Umbilical cord (tissue), 2 donors: ENCODE measurements around the gene G6PD. TPM values are rescaled to one million over a fixed set of nuclear protein-coding genes. Genes with fewer than 3 reads are reported as not detected.

Experiments
- DNase-seq: peaks from one replicate; pipeline ENCODE4 v3.0.0-alpha.2; 2015; ENCODE audit warnings: low spot score
- total RNA-seq: library from RNA; depleted of rRNA; stranded (reverse); fragments of >200 nt; gene quantifications from one replicate; pipeline ENCODE4 v1.2.3, GENCODE V29; 2014; ENCODE audit warnings: low replicate concordance; ENCODE audit not compliant: insufficient read depth

G6PD gene
- total RNA-seq, 1 donor from 2014 or later: 12.3 TPM

DNA sequence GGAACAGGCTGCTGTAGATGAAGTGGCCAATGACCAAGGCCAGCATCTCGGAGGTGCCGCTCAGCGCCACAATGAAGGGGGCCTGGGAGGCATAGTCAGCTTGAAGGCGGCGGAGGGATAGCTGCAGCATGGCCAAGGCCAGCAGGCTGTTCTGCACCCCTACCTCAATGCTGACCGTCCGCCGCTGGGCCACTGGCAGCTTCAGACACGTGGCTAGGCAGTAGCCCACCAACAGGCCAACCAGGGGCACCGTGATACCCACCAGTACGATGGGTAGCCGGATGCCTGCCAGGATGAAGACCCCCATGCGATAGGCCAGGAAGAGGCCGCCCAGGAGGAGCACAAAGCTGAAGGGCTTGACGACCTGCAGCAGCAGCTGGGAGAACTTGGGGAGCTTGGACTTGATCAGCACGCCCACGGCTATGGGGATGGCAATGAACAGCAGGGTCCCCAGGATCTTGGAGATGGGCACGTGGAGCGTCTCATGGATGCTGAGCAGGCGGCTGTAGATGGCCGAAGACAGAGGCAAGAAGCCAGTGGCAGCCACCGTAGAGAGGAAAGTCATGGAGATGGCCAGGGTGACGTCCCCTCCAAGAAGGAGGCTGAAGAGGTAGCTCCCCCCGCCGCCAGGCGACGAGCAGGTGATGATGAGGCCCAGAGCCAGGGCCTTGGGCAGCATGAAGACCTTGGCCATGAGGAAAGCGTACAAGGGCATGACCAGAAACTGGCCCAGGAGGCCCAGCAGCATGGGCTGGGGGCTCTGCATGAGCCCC is 58.9 kb downstream of the G6PD start:
- DNase-seq: no peak

DNA sequence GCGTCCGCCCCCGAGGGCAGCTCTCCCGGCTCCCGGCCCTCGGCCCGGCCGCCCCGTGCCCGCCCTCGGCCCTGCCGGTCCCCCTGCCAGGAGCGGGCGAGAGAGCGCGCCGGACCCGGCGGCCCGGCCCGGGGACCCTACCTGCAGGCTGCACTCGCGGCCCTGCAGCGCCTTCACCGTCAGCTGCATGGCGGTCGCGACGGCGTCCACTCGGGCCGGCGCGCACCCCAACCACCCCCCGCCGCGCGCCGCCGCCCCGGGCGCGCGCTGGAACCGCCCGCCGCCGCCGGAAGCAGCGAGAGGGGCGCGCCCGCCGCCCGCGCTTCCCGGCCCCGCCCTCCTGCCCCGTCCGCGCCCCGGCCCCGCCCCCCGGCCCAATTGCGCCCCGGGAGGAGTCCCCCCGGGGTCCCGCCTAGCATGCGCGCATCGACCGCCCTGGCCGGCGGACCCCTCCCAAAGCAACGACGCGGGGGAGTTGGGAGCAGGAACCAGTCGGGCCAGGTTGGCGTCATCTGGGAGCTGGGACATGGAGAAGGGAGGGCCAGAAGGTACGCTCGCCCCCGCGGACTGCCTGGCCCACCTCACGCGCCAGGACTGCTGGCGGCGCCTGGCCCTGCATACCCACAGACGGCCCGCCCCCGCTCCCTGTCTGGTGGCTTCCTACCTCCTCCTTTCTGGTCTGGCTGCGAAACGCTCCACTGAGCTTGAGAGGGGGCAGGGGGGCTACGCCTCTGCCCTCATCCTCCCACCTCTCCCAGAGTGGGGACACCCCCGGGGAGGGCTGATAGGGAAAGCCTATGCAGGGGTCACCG is 60.0 kb downstream of the G6PD start, which contains the start of gene UBL4A:
Gene UBL4A (minus strand): TSS at position 220 of the 812 bp plus-strand sequence. CDS start 31 bp downstream, at position 189.
- peak; percentile 73 for DNase-seq

- peak; percentile 6 for DNase-seq
Observed at GRCh38 chrX:154486052-154486395, 60.6 kb downstream of the G6PD start.

DNA sequence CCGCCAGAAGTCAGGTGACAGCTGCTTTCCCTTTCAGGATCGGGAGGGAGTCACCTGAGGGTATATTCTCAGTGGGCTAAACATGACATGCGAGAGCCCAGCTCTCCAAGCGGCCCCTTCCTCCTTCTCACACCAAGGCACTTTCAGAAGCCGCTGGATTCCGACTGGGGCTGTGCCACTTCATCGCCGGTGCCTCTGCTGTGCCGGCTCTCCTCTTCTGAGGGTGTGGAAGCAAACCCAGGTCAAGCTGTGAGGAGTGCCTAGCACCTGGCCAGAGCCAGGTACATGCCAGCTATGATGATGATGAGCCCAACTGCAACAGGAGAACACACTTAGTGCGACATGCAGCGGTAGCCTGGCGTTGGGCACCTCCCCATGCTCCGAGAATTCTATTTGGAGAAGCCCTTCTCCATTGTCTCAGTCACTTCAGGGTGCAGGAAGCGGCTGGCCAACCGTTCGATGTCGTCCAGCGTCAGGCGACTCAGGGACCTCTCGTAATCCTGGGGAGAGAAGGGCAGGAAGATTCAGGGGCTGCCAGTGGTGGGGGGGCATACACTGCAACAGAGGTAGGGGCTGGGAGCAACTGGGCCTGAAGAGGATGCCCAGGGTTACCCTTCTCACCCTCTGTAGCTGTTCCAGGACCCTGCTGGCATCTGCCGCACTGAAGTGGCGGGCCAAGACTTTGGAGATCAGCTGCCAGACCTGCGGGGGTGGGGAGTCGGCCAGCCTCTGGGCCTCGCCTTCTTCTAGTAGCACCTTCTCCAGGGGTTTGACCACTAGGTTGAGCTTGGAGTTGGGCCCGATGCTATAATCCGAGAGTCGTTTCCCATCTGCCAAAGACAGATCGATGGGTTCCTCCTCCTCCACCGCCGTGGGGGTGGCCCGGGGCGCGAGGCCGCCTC is 61.2 kb downstream of the G6PD start:
- no peak for DNase-seq

DNA sequence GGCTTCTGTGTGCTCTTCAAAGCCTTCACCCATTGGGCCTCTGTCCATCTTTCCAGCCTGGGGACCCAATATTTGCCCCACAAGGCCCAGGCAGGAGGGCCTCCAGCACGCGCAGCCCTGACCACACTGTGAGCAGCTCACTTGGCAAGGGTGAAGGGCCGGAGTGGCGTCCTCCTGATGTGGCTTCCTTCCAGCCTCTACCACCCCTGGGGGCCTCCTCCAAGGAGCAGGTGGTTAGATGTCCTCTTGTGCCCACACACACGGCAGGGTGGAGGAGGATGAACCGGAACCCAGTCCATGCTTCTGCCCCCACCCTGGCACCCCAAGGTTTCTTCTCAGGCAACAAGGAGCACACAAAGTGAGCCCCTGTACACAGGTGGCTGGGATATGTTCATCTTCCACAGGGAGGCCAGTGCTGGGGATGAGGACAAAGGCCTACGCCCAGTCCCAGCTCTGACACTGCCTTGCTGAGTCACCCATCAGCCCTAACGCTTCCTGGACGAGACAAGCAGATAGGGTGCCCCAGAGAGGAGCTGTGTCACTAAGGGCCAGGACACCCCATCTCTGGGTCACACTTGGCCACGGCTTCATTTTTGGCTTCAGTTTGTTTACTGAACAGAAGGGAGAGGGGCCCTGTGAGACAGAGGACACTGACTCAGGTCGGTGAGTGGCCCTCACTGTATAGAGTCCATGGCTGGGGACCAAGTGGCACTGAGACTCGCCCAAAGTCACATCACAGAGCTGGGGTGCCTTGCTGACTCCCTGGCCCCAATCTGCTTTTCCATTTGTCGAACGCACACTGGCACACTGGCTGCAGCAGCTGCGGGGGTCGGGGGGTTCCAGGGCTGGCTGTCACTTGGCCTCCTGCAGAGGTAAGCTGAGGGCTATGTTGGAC is 62.1 kb downstream of the G6PD start:
- DNase-seq: no peak

GRCh38 chrX:154483325-154483724 is 63.3 kb downstream of the G6PD start:
- DNase-seq: no peak

DNA sequence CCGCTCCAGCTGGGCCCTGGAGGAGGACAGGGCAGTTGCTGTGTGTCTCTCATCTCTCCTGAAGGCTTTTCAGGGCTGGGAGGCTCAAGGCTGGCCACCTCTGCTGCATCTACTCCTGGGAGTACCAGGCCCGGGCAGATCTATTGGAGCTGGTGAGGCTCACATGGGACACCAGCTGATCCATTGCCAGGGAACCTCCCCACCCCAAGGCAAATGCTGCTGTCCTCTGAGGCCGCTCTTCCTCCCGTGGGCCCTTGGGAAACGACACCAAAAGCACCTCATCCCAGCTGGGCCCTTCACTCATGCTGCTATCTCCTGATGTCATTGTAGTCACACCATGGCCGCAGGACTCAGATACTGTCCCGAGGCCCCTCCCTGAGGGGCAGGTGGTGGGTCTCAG is 63.9 kb downstream of the G6PD start:
- DNase-seq: no peak

- DNase-seq: no peak
Observed at GRCh38 chrX:154481911-154482601, 64.6 kb downstream of the G6PD start.

Other genes starting within 250 kb of the G6PD start
- gene FLNA, start 172.2 kb downstream of the G6PD start, total RNA-seq: 4,615 TPM
- gene EMD, start 167.6 kb downstream of the G6PD start, total RNA-seq: 22.9 TPM
- gene RPL10, start 148.5 kb downstream of the G6PD start, total RNA-seq: 2,985 TPM
- gene DNASE1L1, start 137.6 kb downstream of the G6PD start, total RNA-seq: 27.7 TPM
- gene TAFAZZIN, start 135.3 kb downstream of the G6PD start, total RNA-seq: 33.7 TPM
- gene ATP6AP1, start 118.2 kb downstream of the G6PD start, total RNA-seq: 31.5 TPM
- gene GDI1, start 109.7 kb downstream of the G6PD start, total RNA-seq: 55.4 TPM
- gene FAM50A, start 102.7 kb downstream of the G6PD start, total RNA-seq: 19.3 TPM
- 10.1 TPM for gene PLXNA3, start 88.6 kb downstream of the G6PD start, total RNA-seq
- gene LAGE3, start 67.6 kb downstream of the G6PD start, total RNA-seq: 14.9 TPM
- 15.2 TPM for gene UBL4A, start 60.2 kb downstream of the G6PD start, total RNA-seq
- 10.4 TPM for gene SLC10A3, start 56.2 kb downstream of the G6PD start, total RNA-seq
- 33.2 TPM for gene FAM3A, start 30.6 kb downstream of the G6PD start, total RNA-seq
- gene IKBKG, start 774 bp upstream of the G6PD start, total RNA-seq: 4.8 TPM
- gene CTAG1A, start 38.3 kb upstream of the G6PD start, total RNA-seq: not detected
- not detected for gene CTAG1B, start 72.4 kb upstream of the G6PD start, total RNA-seq
- gene CTAG2, start 106.7 kb upstream of the G6PD start, total RNA-seq: not detected
- 7.0 TPM for gene GAB3, start 204.2 kb upstream of the G6PD start, total RNA-seq
- 17.6 TPM for gene DKC1, start 216.0 kb upstream of the G6PD start, total RNA-seq